BJ (cell line): ENCODE results near the gene OR6N1. TPM values are rescaled to one million over a fixed set of nuclear protein-coding genes. Genes with fewer than 3 reads are reported as not detected.

ENCODE experiments used
- CTCF ChIA-PET: fragments of 350-600 bp; formaldehyde crosslinking; extraction: SDS; loops from one replicate; lab custom pipeline; 2021; ENCODE audit warnings: antibody characterized with exemption, inconsistent platforms; lab: Yijun Ruan, JAX
- POLR2A ChIA-PET: fragments of 300-600 bp; sonication (Branson Sonifier 250); formaldehyde crosslinking; extraction: SDS; loops from one replicate; lab custom pipeline; 2021; ENCODE audit warnings: antibody characterized with exemption; lab: Charles Lee
- DNase-seq: peaks from one replicate; pipeline ENCODE4 v3.0.0-alpha.2; 2011; ENCODE audit warnings: low read depth
- H3K27me3 ChIP-seq: 2 replicates; pipeline ENCODE4 v1.6.0; 2011; ENCODE audit warnings: low read length; ENCODE audit not compliant: control insufficient read depth, insufficient read depth
- H3K36me3 ChIP-seq: 2 replicates; pipeline ENCODE4 v1.5.1; 2011; ENCODE audit warnings: low read length; ENCODE audit not compliant: control insufficient read depth, insufficient read depth
- H3K4me3 ChIP-seq: 2 replicates; pipeline ENCODE4 v1.5.1; 2011; ENCODE audit warnings: low read depth, mild to moderate bottlenecking, control low read depth, low read length
- polyA plus RNA-seq: library from polyadenylated mRNA; depleted of rRNA; stranded (reverse); fragments of >200 nt; gene quantifications from 2 replicates; pipeline ENCODE4 v1.2.3, GENCODE V29; 2011
- TF ChIP-seq, protein P1 (sequence below): IDR thresholded peaks from 2 replicates; pipeline ENCODE4 v1.5.1; 2011; ENCODE audit warnings: low read depth, mild to moderate bottlenecking, control low read depth, inconsistent platforms, low read length, moderate library complexity; ENCODE audit not compliant: insufficient read depth

Gene OR6N1
- polyA plus RNA-seq, 1 experiment: not detected

DNA sequence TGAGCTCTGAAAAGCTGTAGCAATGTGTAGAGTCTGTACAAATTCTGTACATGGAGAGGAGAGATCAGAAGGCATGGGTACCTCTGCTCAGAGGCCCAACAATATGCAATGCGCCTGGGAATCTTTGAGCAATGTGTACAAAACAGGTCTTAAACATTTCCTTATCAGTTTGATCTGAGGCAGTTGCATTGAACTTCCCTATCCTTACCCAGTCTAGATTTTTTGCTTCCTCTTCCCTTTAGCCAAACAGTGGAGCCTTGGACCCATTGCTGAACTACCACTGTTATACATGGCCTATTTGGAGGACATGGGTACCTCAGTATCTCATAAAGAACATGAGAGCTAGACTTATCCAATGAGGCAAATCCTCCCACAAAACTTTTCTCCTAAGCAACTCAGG is 46.6 kb upstream of the OR6N1 start:
- DNase-seq: no peak
- ChIA-PET POLR2A (no interaction called here), CTCF (no interaction called here)
- TF ChIP-seq, protein P1, sequence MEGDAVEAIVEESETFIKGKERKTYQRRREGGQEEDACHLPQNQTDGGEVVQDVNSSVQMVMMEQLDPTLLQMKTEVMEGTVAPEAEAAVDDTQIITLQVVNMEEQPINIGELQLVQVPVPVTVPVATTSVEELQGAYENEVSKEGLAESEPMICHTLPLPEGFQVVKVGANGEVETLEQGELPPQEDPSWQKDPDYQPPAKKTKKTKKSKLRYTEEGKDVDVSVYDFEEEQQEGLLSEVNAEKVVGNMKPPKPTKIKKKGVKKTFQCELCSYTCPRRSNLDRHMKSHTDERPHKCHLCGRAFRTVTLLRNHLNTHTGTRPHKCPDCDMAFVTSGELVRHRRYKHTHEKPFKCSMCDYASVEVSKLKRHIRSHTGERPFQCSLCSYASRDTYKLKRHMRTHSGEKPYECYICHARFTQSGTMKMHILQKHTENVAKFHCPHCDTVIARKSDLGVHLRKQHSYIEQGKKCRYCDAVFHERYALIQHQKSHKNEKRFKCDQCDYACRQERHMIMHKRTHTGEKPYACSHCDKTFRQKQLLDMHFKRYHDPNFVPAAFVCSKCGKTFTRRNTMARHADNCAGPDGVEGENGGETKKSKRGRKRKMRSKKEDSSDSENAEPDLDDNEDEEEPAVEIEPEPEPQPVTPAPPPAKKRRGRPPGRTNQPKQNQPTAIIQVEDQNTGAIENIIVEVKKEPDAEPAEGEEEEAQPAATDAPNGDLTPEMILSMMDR: no peak
- Histone ChIP-seq H3K36me3 (no peaks in the 10 kb centered on the region), H3K4me3 (no peak overlapping the region), H3K27me3 (no peaks in the 10 kb centered on the region)

DNA sequence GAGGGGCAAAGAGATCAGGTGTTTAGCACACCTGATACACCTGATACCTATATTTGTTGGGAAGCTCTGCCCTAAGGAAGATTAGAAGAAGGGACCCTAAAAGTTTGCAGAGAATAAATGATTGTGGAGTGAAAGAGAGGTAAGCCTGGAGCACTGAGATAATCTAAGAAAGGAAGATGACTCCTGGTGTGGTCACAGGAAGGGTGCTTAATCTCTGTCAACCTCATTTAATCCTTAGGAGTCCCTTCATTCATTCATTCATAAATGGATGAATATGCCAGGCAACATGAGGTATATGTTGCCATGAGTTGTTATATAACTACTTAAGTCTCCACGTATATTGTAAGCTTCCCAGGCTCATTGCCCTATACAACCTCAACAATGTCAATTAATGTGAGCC is 43.0 kb upstream of the OR6N1 start:
- no peak overlapping the region for H3K4me3 ChIP-seq
- no peaks in the 10 kb centered on the region for H3K27me3 ChIP-seq
- ChIA-PET POLR2A (no interaction called here), CTCF (no interaction called here)
- DNase-seq: no peak
- no peaks in the 10 kb centered on the region for H3K36me3 ChIP-seq
- TF ChIP-seq, protein P1: no peak

DNA sequence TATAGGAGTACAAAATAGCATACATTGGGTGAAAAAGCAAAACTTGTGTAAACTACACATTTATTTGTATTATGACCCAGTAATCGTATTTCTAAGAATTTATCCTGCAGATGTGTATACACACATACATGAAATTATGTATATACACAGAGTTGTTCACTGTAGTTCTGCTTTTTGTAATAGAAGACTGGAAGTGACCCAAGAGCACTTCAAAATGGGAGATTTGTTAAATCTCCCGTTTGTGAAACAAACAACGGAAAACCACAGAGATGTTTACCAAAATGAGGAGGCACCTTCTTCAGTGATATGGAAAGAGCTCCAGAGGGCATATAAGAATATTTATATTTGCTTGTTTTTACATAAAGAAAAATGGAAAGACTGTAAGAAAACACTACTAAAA is 41.2 kb upstream of the OR6N1 start:
- TF ChIP-seq, protein P1: no peak
- no peak overlapping the region for H3K4me3 ChIP-seq
- no peak for DNase-seq
- H3K27me3 ChIP-seq: no peaks in the 10 kb centered on the region
- H3K36me3 ChIP-seq: no peaks in the 10 kb centered on the region
- CTCF ChIA-PET: no interaction called here
- POLR2A ChIA-PET: no interaction called here

GRCh38 chr1:158812336-158812735 is 40.3 kb upstream of the OR6N1 start:
- Histone ChIP-seq H3K4me3 (no peak overlapping the region), H3K27me3 (no peaks in the 10 kb centered on the region), H3K36me3 (no peaks in the 10 kb centered on the region)
- TF ChIP-seq, protein P1: no peak
- POLR2A ChIA-PET: no interaction called here
- CTCF ChIA-PET: no interaction called here
- no peak for DNase-seq

DNA sequence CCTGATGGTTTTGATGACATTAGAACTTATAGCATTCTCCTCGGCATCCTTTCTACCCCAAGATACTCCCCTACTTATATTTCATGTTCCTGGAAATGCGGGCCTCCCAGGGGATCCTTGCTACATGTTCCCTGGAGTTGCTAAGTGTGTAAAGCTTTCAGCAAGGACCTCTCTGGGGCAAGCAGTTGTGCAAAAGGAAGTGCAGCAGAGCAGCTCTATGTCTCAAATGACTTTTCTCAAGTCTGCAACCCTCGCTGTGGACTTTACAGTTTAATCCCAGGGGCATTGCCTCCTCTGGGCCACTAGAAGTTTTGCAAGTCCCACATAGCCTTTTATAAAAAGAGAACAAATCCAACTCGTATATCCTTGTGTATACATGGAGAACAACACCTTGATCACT is 38.3 kb upstream of the OR6N1 start:
- DNase-seq: no peak
- ChIA-PET POLR2A (no interaction called here), CTCF (no interaction called here)
- Histone ChIP-seq H3K27me3 (no peaks in the 10 kb centered on the region), H3K36me3 (no peaks in the 10 kb centered on the region), H3K4me3 (no peak overlapping the region)
- TF ChIP-seq, protein P1: no peak
